GM23248 (cell line): ENCODE data around the gene SLC6A5. TPM values are rescaled to one million over a fixed set of nuclear protein-coding genes. Genes with fewer than 3 reads are reported as not detected.

ENCODE experiments used
- DNase-seq: peaks from one replicate; pipeline ENCODE4 v3.0.0-alpha.2; 2015
- H2AFZ ChIP-seq: fragments of 200-600 bp; sonication (generic); 2 replicates; pipeline ENCODE4 v1.6.1; 2016; ENCODE audit warnings: antibody characterized with exemption
- H3F3A ChIP-seq: fragments of 200-600 bp; sonication (generic); 2 replicates; pipeline ENCODE4 v1.6.1; 2016; ENCODE audit warnings: mild to moderate bottlenecking, antibody characterized with exemption, mixed run types; ENCODE audit not compliant: insufficient read depth
- H3K27ac ChIP-seq: fragments of 200-600 bp; sonication (generic); 2 replicates; pipeline ENCODE4 v1.5.1; 2016; ENCODE audit warnings: mild to moderate bottlenecking
- H3K27me3 ChIP-seq: fragments of 200-600 bp; sonication (generic); replicated peaks from 2 replicates; pipeline ENCODE4 v1.6.1; 2016; ENCODE audit warnings: mild to moderate bottlenecking; ENCODE audit not compliant: insufficient read depth
- H3K36me3 ChIP-seq: fragments of 200-600 bp; sonication (generic); 2 replicates; pipeline ENCODE4 v1.6.1; 2016; ENCODE audit warnings: low read depth, mild to moderate bottlenecking
- H3K4me1 ChIP-seq: fragments of 200-600 bp; sonication (generic); 2 replicates; pipeline ENCODE4 v1.6.1; 2016; ENCODE audit warnings: mild to moderate bottlenecking; ENCODE audit not compliant: insufficient read depth
- H3K4me2 ChIP-seq: fragments of 200-600 bp; sonication (generic); one replicate; pipeline ENCODE4 v1.6.1; 2016; ENCODE audit warnings: mild to moderate bottlenecking; ENCODE audit not compliant: unreplicated experiment
- H3K4me3 ChIP-seq: fragments of 200-600 bp; sonication (generic); 2 replicates; pipeline ENCODE4 v1.5.1; 2016; ENCODE audit warnings: mild to moderate bottlenecking
- H3K79me2 ChIP-seq: fragments of 200-600 bp; sonication (generic); 2 replicates; pipeline ENCODE4 v1.6.1; 2016; ENCODE audit warnings: mild to moderate bottlenecking; ENCODE audit not compliant: insufficient read depth
- H3K9ac ChIP-seq: fragments of 200-600 bp; sonication (generic); 2 replicates; pipeline ENCODE4 v1.6.1; 2016; ENCODE audit warnings: mild to moderate bottlenecking
- H3K9me2 ChIP-seq: fragments of 200-600 bp; sonication (generic); 2 replicates; pipeline ENCODE4 v1.6.1; 2016; ENCODE audit warnings: mixed run types, mild to moderate bottlenecking, moderate library complexity; ENCODE audit not compliant: insufficient read depth
- H3K9me3 ChIP-seq: fragments of 200-600 bp; sonication (generic); one replicate; pipeline ENCODE4 v1.6.1; 2017; ENCODE audit warnings: low read depth
- H4K20me1 ChIP-seq: fragments of 200-600 bp; sonication (generic); 2 replicates; pipeline ENCODE4 v1.6.0; 2016; ENCODE audit not compliant: insufficient read depth
- EZH2 ChIP-seq: fragments of 200-600 bp; sonication (generic); IDR thresholded peaks from 2 replicates; pipeline ENCODE4 v1.6.1; 2018; ENCODE audit warnings: antibody characterized with exemption, mild to moderate bottlenecking; ENCODE audit not compliant: insufficient read depth, poor library complexity, severe bottlenecking
- EZH2phosphoT487 ChIP-seq: fragments of 200-600 bp; sonication (generic); IDR thresholded peaks from 2 replicates; pipeline ENCODE4 v1.6.1; 2018; ENCODE audit warnings: antibody characterized with exemption, moderate library complexity, mild to moderate bottlenecking, low read depth; ENCODE audit not compliant: insufficient read depth
- WGBS, 2 experiments: methylation state at CpG; one replicate each; pipeline ENCODE4 v1.1.6; 2015 to 2017; ENCODE audit warnings: low lambda C conversion rate in 2 of 2, low coverage in 1 of 2; ENCODE audit errors: missing lambda C conversion rate in 2 of 2; 5-methylcytosine and 5-hydroxymethylcytosine counted together
- in situ Hi-C: fragments of 300-500 bp; cut with MboI; formaldehyde crosslinking; loops from 2 replicates; pipeline ENCODE4 v1.15.0; 2020
- polyA plus RNA-seq: library from polyadenylated mRNA; unstranded; fragments of >200 nt; fragmentation: Nextera tagmentation; extraction: Ambion mirVana; gene quantifications from 2 replicates; pipeline ENCODE4 v1.2.1, GENCODE V29; 2016
- total RNA-seq: library from RNA; depleted of rRNA; stranded (reverse); fragments of >200 nt; shearing (Covaris generic); gene quantifications from 2 replicates; pipeline ENCODE4 v1.2.3, GENCODE V29; 2014

SLC6A5 gene
- total and polyA plus RNA-seq, 2 experiments from 2014 or later, result not detected

DNA sequence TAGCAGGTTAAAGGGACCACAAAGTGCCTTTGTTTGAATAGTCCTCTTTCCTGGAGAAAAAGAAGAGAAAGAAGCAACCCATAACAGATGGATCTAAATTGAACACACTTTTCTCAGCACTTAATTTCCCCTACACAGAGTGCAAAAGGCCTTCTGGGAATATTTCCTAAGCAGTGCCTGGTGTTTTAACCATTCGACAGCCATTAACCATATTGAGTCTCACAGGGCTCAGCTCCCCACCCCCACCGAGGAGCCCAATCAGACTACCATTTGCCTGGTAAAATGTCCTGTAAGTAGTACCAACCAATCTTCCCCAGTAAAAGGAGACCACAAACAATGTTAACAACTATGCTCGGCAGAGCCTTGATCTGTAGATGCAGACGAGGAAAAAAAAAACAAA lies 40.7 kb upstream of the SLC6A5 start:
- Histone ChIP-seq H3K36me3 (no peaks in the 10 kb centered on the region), H3F3A (no peaks in the 10 kb centered on the region), H3K27ac (no peak overlapping the region), H3K9ac (no peak overlapping the region), H3K9me3 (no peaks in the 10 kb centered on the region), H3K4me2 (no peak overlapping the region), H3K9me2 (no peaks in the 10 kb centered on the region), H3K27me3 (no peaks in the 10 kb centered on the region), H4K20me1 (no peaks in the 10 kb centered on the region), H2AFZ (no peak overlapping the region), H3K4me3 (no peak overlapping the region), H3K4me1 (no peaks in the 10 kb centered on the region), H3K79me2 (no peaks in the 10 kb centered on the region)
- TF ChIP-seq EZH2phosphoT487, result no peak
- TF ChIP-seq EZH2, result no peak
- no peak for DNase-seq
- 32 to 34% methylated on average over 4 of the region's 4 CpGs for WGBS, 2 experiments
- in situ Hi-C loops, result no loop called here

DNA sequence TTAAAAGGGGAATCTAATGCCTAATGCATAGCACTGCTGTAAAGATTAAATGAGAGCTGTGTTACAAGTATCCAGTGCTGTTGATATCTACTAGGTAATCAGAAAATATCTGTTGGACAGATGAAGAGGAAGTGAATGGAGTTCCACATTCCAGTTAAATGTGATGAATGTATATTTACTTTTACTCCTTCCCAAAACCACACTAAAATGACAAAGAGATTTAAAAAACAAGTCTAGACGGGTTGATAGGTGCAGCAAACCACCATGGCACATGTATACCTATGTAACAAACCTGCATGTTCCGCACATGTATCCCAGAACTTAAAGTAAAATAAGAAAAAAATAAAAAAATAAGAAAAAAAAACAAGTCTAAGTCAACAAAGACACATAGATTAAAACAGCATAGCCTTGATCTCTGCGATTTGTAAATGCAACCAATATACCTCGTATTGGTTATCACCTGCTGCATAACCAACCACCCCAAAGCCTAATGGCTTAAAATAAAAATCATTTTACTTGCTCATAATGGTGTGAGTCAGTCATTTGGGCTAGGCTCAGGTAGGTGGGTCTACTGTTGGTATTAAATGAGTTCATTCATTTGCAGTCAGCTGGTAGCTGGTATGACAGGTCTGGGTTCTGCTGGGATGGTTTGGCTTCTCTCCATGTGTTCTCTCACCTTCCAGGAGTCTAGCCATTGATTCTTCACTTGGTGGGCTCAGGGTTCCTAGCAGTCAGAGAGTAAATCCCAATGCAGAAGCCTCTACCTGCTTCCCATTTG lies 39.7 kb upstream of the SLC6A5 start:
- no peak overlapping the region for H2AFZ ChIP-seq
- no peaks in the 10 kb centered on the region for H3K27me3 ChIP-seq
- no peak for TF ChIP-seq EZH2
- TF ChIP-seq EZH2phosphoT487, result no peak
- H4K20me1 ChIP-seq, result no peaks in the 10 kb centered on the region
- no peaks in the 10 kb centered on the region for H3K36me3 ChIP-seq
- H3K4me2 ChIP-seq, result no peak overlapping the region
- in situ Hi-C loops, result no loop called here
- H3K79me2 ChIP-seq, result no peaks in the 10 kb centered on the region
- no peaks in the 10 kb centered on the region for H3K4me1 ChIP-seq
- WGBS, 2 experiments, result 17 to 26% methylated on average over 4 of the region's 4 CpGs
- H3F3A ChIP-seq, result no peaks in the 10 kb centered on the region
- no peaks in the 10 kb centered on the region for H3K9me3 ChIP-seq
- no peak overlapping the region for H3K9ac ChIP-seq
- H3K27ac ChIP-seq, result no peak overlapping the region
- H3K4me3 ChIP-seq, result no peak overlapping the region
- no peak for DNase-seq
- H3K9me2 ChIP-seq, result no peaks in the 10 kb centered on the region

DNA sequence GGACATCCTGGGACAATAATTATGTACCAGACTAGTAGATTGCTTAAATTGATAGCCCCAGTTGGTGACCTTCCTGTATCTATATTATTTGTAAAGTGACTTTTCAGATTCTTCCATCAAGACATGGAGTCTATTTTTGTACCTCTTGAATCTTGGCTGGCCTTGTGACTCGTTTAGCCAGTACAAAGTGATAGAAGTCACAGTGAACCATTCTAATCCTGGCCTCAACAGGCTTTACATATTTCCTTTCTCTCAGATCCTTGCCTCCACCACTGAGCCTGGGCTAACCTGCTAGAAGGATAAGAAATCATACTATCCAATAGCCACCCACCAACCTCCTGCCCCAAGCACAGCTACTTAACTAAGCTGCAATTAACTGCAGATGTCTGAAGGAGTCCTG lies 37.5 kb upstream of the SLC6A5 start:
- Histone ChIP-seq H3K9me2 (no peaks in the 10 kb centered on the region), H2AFZ (no peak overlapping the region), H3K4me3 (no peak overlapping the region), H3K9me3 (no peaks in the 10 kb centered on the region), H3K9ac (no peak overlapping the region), H3K27me3 (no peaks in the 10 kb centered on the region), H3K4me2 (no peak overlapping the region), H3K79me2 (no peaks in the 10 kb centered on the region), H3K36me3 (no peaks in the 10 kb centered on the region), H4K20me1 (no peaks in the 10 kb centered on the region), H3K27ac (no peak overlapping the region), H3K4me1 (no peaks in the 10 kb centered on the region), H3F3A (no peaks in the 10 kb centered on the region)
- in situ Hi-C loops, result no loop called here
- DNase-seq, result no peak
- 3 to 4% methylated on average over 1 of the region's 1 CpG for WGBS, 2 experiments
- TF ChIP-seq EZH2 (no peak), EZH2phosphoT487 (no peak)

DNA sequence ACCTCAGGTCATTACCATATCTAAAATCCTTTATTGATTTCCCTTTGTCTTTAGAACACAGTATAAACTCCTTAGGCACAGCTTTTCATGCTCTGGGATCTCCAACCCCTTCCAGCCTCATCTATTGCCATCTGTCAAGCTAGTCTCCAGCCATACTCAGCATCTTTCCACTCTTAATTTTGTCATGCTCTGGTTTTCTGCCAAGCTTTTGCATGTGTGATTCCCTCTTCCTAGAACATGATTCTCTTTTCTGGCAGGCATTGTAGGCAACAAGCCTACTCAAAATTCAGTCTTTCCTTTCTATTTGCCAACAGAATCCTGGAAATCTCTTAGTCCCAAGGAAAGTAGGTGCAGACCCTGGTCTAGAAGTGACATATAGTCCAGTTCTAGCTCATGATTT lies 35.5 kb upstream of the SLC6A5 start:
- DNase-seq, result no peak
- no peak overlapping the region for H3K4me3 ChIP-seq
- H3K4me1 ChIP-seq, result no peaks in the 10 kb centered on the region
- H3K4me2 ChIP-seq, result no peak overlapping the region
- no peak overlapping the region for H3K9ac ChIP-seq
- no peaks in the 10 kb centered on the region for H3K27me3 ChIP-seq
- no peak overlapping the region for H3K27ac ChIP-seq
- H3K36me3 ChIP-seq, result no peaks in the 10 kb centered on the region
- no peaks in the 10 kb centered on the region for H3K9me3 ChIP-seq
- no peaks in the 10 kb centered on the region for H4K20me1 ChIP-seq
- in situ Hi-C loops, result no loop called here
- no peaks in the 10 kb centered on the region for H3K9me2 ChIP-seq
- TF ChIP-seq EZH2, result no peak
- no peak for TF ChIP-seq EZH2phosphoT487
- no peak overlapping the region for H2AFZ ChIP-seq
- no peaks in the 10 kb centered on the region for H3K79me2 ChIP-seq
- no peaks in the 10 kb centered on the region for H3F3A ChIP-seq
